Measurements from ENCODE around the gene TMEM51. TPM values are rescaled to one million over a fixed set of nuclear protein-coding genes. Genes with fewer than 3 reads are reported as not detected.

Gene TMEM51
- total and polyA plus RNA-seq, 9 of the 15 experiments (the other 6 are each of a cell fraction or from before 2014, with no cell fraction given) = 0.06 to 1.4 (median 0.58) TPM

- TF ChIP-seq CTBP1 (IDR thresholded peaks at IDR 0.05; ENCODE audit: borderline replicate concordance) = peak; percentile 21; the same call in 1 of the 2 replicates
- peak; percentile 20; the same call in 1 of the 2 replicates for TF ChIP-seq GABPA (tag; conservative IDR thresholded peaks at IDR 0.05; ENCODE audit: low read depth)
- no peak for TF ChIP-seq SETDB1 (IDR thresholded peaks at IDR 0.05; ENCODE audit: low read length)
- TF ChIP-seq ZNF592 (IDR thresholded peaks at IDR 0.05) = no peak
- no peak for TF ChIP-seq MTA3 (IDR thresholded peaks at IDR 0.05; ENCODE audit: borderline replicate concordance)
- no peak for TF ChIP-seq WHSC1 (IDR thresholded peaks at IDR 0.05; ENCODE audit: low read length)
- peak; percentile 20 to 26; a peak in 2 of 4 replicates for TF ChIP-seq SIX5 (IDR thresholded peaks at IDR 0.05; ENCODE audit: borderline replicate concordance in 1 of 2, insufficient read depth in 1 of 2, low read depth in 1 of 2, low read length in 2 of 2)
Observed at GRCh38 chr1:15171271-15171908, 17.8 kb downstream of the TMEM51 start (continued).
